Activated B cell treated with CpG ODN at 0.5 μM for 24 hours (primary cell): ENCODE measurements around the gene DNAJC5. TPM values are rescaled to one million over a fixed set of nuclear protein-coding genes. Genes with fewer than 3 reads are reported as not detected.

Experiments
- ATAC-seq: fragments of 200-7000 bp; cut with Tn5 transposase; one replicate; pipeline ENCODE4 v1.10.0; 2021; ENCODE audit warnings: low read depth, mild to moderate bottlenecking, moderate library complexity
- CTCF ChIA-PET: fragments of 350-600 bp; sonication (Branson Sonifier 250); formaldehyde crosslinking; loops from one replicate; lab custom pipeline; 2021; ENCODE audit warnings: antibody characterized with exemption; lab: Charles Lee
- POLR2A ChIA-PET: fragments of 350-600 bp; sonication (Branson Sonifier 250); formaldehyde crosslinking; loops from one replicate; lab custom pipeline; 2021; ENCODE audit warnings: antibody characterized with exemption; lab: Charles Lee
- DNase-seq: peaks from one replicate; pipeline ENCODE4 v3.0.0; 2022
- H3K27ac Mint-ChIP-seq: one replicate; pipeline ENCODE4 v1.8.0; 2020; ENCODE audit warnings: mixed read lengths
- H3K27me3 Mint-ChIP-seq: one replicate; pipeline ENCODE4 v1.8.0; 2021; ENCODE audit warnings: mixed read lengths
- H3K36me3 Mint-ChIP-seq: one replicate; pipeline ENCODE4 v1.8.0; 2021; ENCODE audit warnings: low read depth, mixed read lengths
- H3K4me1 Mint-ChIP-seq: one replicate; pipeline ENCODE4 v1.8.0; 2021; ENCODE audit warnings: mixed read lengths
- H3K4me3 Mint-ChIP-seq: one replicate; pipeline ENCODE4 v1.8.0; 2020; ENCODE audit warnings: mild to moderate bottlenecking, mixed read lengths
- H3K9me3 Mint-ChIP-seq: one replicate; pipeline ENCODE4 v1.8.0; 2020; ENCODE audit warnings: mixed read lengths
- CTCF ChIP-seq: fragments of 200-600 bp; IDR thresholded peaks from one replicate; pipeline ENCODE4 v1.8.0; 2022; ENCODE audit warnings: antibody characterized with exemption, mild to moderate bottlenecking
- intact Hi-C: fragments of 100-400 bp; cut with micrococcal nuclease; formaldehyde crosslinking; loops from one replicate; pipeline ENCODE4 v1.15.1; 2024
- total RNA-seq: library from RNA; stranded (reverse); gene quantifications from 2 replicates; pipeline ENCODE4 v1.2.3, GENCODE V29; 2022

The DNAJC5 gene
- total RNA-seq, 1 donor from 2014 or later, result 28.6 TPM

DNA sequence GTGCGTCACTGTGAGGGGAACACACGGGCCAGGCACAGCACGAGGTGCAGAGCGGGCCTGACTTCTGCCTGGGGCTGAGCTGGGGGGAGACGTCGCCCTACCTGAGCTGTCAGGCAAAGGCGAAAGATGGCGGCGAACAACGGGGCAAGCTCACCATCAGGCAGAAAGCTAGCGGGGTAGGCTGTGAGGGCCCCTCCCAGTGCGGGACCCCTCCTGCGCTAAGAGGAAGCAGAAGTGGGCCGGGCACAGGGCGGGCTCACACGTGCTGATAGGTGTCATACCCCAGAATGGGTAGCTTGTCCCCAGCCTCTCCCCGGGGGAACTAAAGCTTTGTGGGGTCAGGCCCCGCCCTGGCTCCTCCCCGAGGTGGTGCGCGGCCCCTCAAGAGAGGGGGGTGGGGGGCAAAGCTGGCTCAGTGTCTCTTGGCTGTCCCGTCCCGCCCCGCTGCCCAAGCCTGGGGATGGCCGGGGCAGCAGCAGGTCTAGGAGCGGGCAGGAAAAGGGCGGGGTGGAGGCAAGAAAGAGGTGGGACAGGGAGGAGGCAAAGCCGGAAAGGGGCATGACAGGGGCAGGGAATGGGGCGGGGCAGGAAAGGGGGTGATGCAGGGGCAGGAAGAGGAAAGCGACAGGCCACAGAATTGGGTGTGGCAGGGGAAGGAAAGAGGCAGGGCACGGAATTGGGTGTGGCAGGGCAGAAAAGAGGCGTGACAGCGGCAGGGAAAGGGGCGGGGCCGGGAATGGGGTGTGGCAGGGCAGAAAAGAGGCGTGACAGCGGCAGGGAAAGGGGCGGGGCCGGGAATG is 46.6 kb downstream of the DNAJC5 start:
- POLR2A ChIA-PET, result no interaction called here
- Mint-ChIP-seq H3K27me3 (no peaks in the 10 kb centered on the region), H3K9me3 (no peaks in the 10 kb centered on the region), H3K4me1 (peaks cover 13% of the 10 kb centered on the region), H3K27ac (no peak overlapping the region), H3K36me3 (peaks cover 46% of the 10 kb centered on the region), H3K4me3 (no peak overlapping the region)
- intact Hi-C loops, result no loop called here
- ATAC-seq, result peak; percentile 76
- CTCF ChIA-PET, result no interaction called here
- no peak for DNase-seq
- no peak for TF ChIP-seq CTCF

GRCh38 chr20:63942250-63942951 is 47.5 kb downstream of the DNAJC5 start:
- Mint-ChIP-seq H3K4me1 (peaks cover 19% of the 10 kb centered on the region), H3K9me3 (no peaks in the 10 kb centered on the region), H3K36me3 (peaks cover 44% of the 10 kb centered on the region), H3K27me3 (no peaks in the 10 kb centered on the region), H3K4me3 (peak overlapping the region; percentile 15), H3K27ac (peak overlapping the region; percentile 56)
- CTCF ChIA-PET, result no interaction called here
- no peak for TF ChIP-seq CTCF
- DNase-seq (no peak), ATAC-seq (no peak)
- POLR2A ChIA-PET, result no interaction called here
- intact Hi-C loops, result no loop called here

- ATAC-seq, result no peak
- no peaks in the 10 kb centered on the region for H3K27me3 Mint-ChIP-seq
- no peak for DNase-seq
- ChIA-PET CTCF (no interaction called here), POLR2A (interaction anchor here (0.5 kb wide), 1 partner anchor 436 kb away, joined by 3 read pairs; no protein-coding TSS in a partner anchor)
- H3K36me3 Mint-ChIP-seq, result peaks cover 38% of the 10 kb centered on the region
- H3K27ac Mint-ChIP-seq, result no peak overlapping the region
- peaks cover 27% of the 10 kb centered on the region for H3K4me1 Mint-ChIP-seq
- H3K4me3 Mint-ChIP-seq, result no peak overlapping the region
- intact Hi-C loops, result no loop called here
- no peak for TF ChIP-seq CTCF
- no peaks in the 10 kb centered on the region for H3K9me3 Mint-ChIP-seq
Observed at GRCh38 chr20:63942969-63943807, 48.3 kb downstream of the DNAJC5 start.

DNA sequence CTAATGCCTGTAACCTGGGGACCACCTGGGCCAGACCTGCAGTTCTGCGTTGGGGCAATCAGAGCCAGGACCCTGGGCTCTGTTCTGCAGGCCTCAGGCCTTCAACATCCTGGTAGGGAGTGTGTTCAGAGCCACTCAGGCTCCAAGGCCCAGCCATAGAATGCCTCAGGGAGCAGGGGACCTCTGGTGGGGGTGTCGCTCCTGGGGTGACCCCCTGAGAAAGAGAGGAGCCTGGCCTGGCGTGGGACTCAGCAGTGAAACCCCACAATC is 48.8 kb downstream of the DNAJC5 start:
- peaks cover 38% of the 10 kb centered on the region for H3K36me3 Mint-ChIP-seq
- H3K4me1 Mint-ChIP-seq, result peaks cover 33% of the 10 kb centered on the region
- no peaks in the 10 kb centered on the region for H3K27me3 Mint-ChIP-seq
- DNase-seq, result no peak
- no peak overlapping the region for H3K27ac Mint-ChIP-seq
- TF ChIP-seq CTCF, result no peak
- no peaks in the 10 kb centered on the region for H3K9me3 Mint-ChIP-seq
- intact Hi-C loops, result no loop called here
- no peak for ATAC-seq
- CTCF ChIA-PET, result no interaction called here
- H3K4me3 Mint-ChIP-seq, result no peak overlapping the region
- POLR2A ChIA-PET, result no interaction called here
